Bronchial epithelial cell (primary cell): Measurements from ENCODE around the gene GFRA4. TPM values are rescaled to one million over a fixed set of nuclear protein-coding genes. Genes with fewer than 3 reads are reported as not detected.

Experiments
- DNase-seq: peaks from one replicate; pipeline ENCODE4 v3.0.0-alpha.2; 2010; ENCODE audit warnings: low read depth
- FAIRE-seq: peaks from 2 replicates; lab custom pipeline; 2011; peaks lifted over from hg19 to GRCh38; lab: Jason Lieb, UNC
- H3K27me3 ChIP-seq: 2 replicates; pipeline ENCODE4 v1.5.1; 2011; ENCODE audit warnings: low read length; ENCODE audit not compliant: control insufficient read depth, insufficient read depth
- H3K36me3 ChIP-seq: 2 replicates; pipeline ENCODE4 v1.5.1; 2011; ENCODE audit warnings: low read length; ENCODE audit not compliant: control insufficient read depth, insufficient read depth
- H3K4me3 ChIP-seq: 2 replicates; pipeline ENCODE4 v1.5.1; 2011; ENCODE audit warnings: mild to moderate bottlenecking, low read depth, low read length, control low read depth
- CTCF ChIP-seq: IDR thresholded peaks from 2 replicates; pipeline ENCODE4 v1.5.1; 2011; ENCODE audit warnings: mild to moderate bottlenecking, moderate library complexity, low read length, control low read depth, inconsistent platforms; ENCODE audit not compliant: insufficient read depth, severe bottlenecking
- total RNA-seq: library from RNA; depleted of rRNA; stranded (reverse); fragments of >200 nt; gene quantifications from 2 replicates; pipeline ENCODE4 v1.2.1, GENCODE V29; 2014

Gene GFRA4
- total RNA-seq, 1 donor from 2014 or later: not detected

- no peak for DNase-seq
- Histone ChIP-seq H3K4me3 (no peak overlapping the region), H3K27me3 (no peaks in the 10 kb centered on the region), H3K36me3 (no peaks in the 10 kb centered on the region)
- no peak for FAIRE-seq
- no peak for TF ChIP-seq CTCF
Observed at GRCh38 chr20:3696745-3697587, 33.8 kb upstream of the GFRA4 start.

- H3K27me3 ChIP-seq: no peaks in the 10 kb centered on the region
- no peak overlapping the region for H3K4me3 ChIP-seq
- no peaks in the 10 kb centered on the region for H3K36me3 ChIP-seq
- no peak for FAIRE-seq
- peak; percentile 15 for TF ChIP-seq CTCF
- no peak for DNase-seq
Observed at GRCh38 chr20:3696200-3696599, 33.0 kb upstream of the GFRA4 start.

GRCh38 chr20:3694864-3695263 lies 31.7 kb upstream of the GFRA4 start:
- Histone ChIP-seq H3K27me3 (no peaks in the 10 kb centered on the region), H3K4me3 (no peak overlapping the region), H3K36me3 (no peaks in the 10 kb centered on the region)
- no peak for TF ChIP-seq CTCF
- DNase-seq (no peak), FAIRE-seq (no peak)

GRCh38 chr20:3693376-3693775 lies 30.2 kb upstream of the GFRA4 start:
- FAIRE-seq: no peak
- TF ChIP-seq CTCF: no peak
- H3K4me3 ChIP-seq: no peak overlapping the region
- no peak for DNase-seq
- H3K36me3 ChIP-seq: no peaks in the 10 kb centered on the region
- no peaks in the 10 kb centered on the region for H3K27me3 ChIP-seq

GRCh38 chr20:3692706-3693294 lies 29.6 kb upstream of the GFRA4 start:
- Histone ChIP-seq H3K4me3 (no peak overlapping the region), H3K36me3 (no peaks in the 10 kb centered on the region), H3K27me3 (no peaks in the 10 kb centered on the region)
- FAIRE-seq (no peak), DNase-seq (no peak)
- no peak for TF ChIP-seq CTCF
